Small intestine (tissue), 7 donors: ENCODE results near the gene CEP83. TPM values are rescaled to one million over a fixed set of nuclear protein-coding genes. Genes with fewer than 3 reads are reported as not detected.
"Not testable (repeated sequence)": the region's sequence is repeated elsewhere in the genome, so short reads cannot be mapped to it uniquely, and the experiment has no call there.

ENCODE experiments used
- DNase-seq, 2 donors: peaks; one replicate each; pipeline versions ENCODE4 v3.0.0 to v3.0.0-alpha.2; 2013
- FAIRE-seq: peaks from 2 replicates; lab custom pipeline; 2012; peaks lifted over from hg19 to GRCh38; lab: Jason Lieb, UNC
- H3K27ac ChIP-seq, 3 donors: one replicate each; pipeline ENCODE4 v1.5.1; 2013; ENCODE audit warnings: low read length in 2 of 3, mild to moderate bottlenecking in 2 of 3, control low read depth in 1 of 3, inconsistent platforms in 1 of 3, low read depth in 1 of 3, moderate library complexity in 1 of 3
- H3K27me3 ChIP-seq, 3 donors: one replicate each; pipeline ENCODE4 v1.6.1; 2013; ENCODE audit warnings: low read length in 3 of 3, inconsistent platforms in 1 of 3; ENCODE audit not compliant: control insufficient read depth in 3 of 3, insufficient read depth in 3 of 3
- H3K36me3 ChIP-seq, 3 donors: one replicate each; pipeline ENCODE4 v1.6.1; 2013; ENCODE audit warnings: low read length in 3 of 3, inconsistent platforms in 1 of 3, low read depth in 1 of 3, mild to moderate bottlenecking in 1 of 3, moderate library complexity in 1 of 3; ENCODE audit not compliant: control insufficient read depth in 3 of 3, insufficient read depth in 2 of 3
- H3K4me1 ChIP-seq, 3 donors: one replicate each; pipeline ENCODE4 v1.6.1; 2013; ENCODE audit warnings: low read length in 2 of 3, inconsistent platforms in 1 of 3, low read depth in 1 of 3, mild to moderate bottlenecking in 1 of 3, moderate library complexity in 1 of 3; ENCODE audit not compliant: control insufficient read depth in 3 of 3, insufficient read depth in 2 of 3
- H3K4me3 ChIP-seq, 3 donors: one replicate each; pipeline ENCODE4 v1.5.1; 2013; ENCODE audit warnings: low read length in 3 of 3, control low read depth in 1 of 3, inconsistent platforms in 1 of 3, low read depth in 1 of 3, mild to moderate bottlenecking in 1 of 3, moderate library complexity in 1 of 3
- H3K9me3 ChIP-seq, 2 donors: one replicate each; pipeline ENCODE4 v1.6.1; 2013; ENCODE audit warnings: low read depth in 1 of 2, low read length in 1 of 2; ENCODE audit not compliant: control insufficient read depth in 2 of 2, insufficient read depth in 1 of 2
- WGBS, 3 donors: extraction: QIAGEN DNeasy Blood & Tissue Kit; methylation state at CpG; one replicate each; pipeline ENCODE4 v1.1.7; 2013; 5-methylcytosine and 5-hydroxymethylcytosine counted together
- polyA plus RNA-seq, 4 donors: library from polyadenylated mRNA; stranded (reverse) in 3 of 4; unstranded in 1 of 4; fragments of 200-250 nt in 3 of 4; fragments of 120-200 nt in 1 of 4; gene quantifications; one replicate each; pipeline versions ENCODE4 v1.2.1 to v1.2.3, GENCODE V29; 2013
- donor health status: healthy with polysubstance abuse.
- donor health status: control.
- donor health status: control.
- donor health status: Bipolar disorder and iron deficiency.
- donor health status: healthy.

Gene CEP83
- polyA plus RNA-seq, 4 donors, result 3.8 to 17.3 (median 6.1) TPM

DNA sequence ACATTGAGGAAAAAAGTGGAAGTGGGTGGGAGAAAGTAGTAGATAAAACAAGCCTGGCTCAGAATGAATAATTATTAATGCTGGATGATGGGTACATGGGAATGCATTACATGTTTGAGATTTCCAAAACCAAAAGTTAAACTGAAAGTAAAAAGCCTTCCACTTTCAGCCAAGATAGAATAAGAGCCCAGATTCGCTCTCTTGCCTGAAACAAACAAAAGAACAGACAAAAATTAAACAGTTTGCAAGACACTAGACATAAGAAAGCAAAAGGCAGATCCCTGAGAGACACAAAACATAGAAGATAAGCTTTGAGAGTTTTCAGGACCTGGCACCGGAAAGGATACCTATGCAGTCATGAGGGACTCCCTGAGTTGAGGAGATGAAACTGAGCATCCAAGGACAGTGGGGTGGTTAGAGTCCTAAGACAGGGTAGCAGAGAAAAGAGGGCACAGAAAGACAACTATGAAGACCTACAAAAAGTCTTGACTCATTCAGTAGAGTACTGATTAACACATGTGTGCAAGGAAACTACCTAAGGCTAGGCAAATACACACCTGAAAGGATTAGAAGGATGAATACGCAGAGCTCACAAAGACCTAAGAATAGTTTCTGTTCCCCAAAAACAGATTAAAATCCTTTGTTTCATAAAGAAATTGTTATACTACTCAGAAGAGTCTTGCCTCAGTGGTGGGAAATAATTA, 54.1 kb downstream of the CEP83 start:
- no peak for FAIRE-seq
- H3K4me1 ChIP-seq, result no peaks in the 10 kb centered on the region
- peak in 1 of 2 donors; percentile 5 for DNase-seq
- peak overlapping the region in 1 of 3 donors; percentile 64 for H3K27ac ChIP-seq
- peaks cover 0 to 2% (median 0%) of the 10 kb centered on the region in 3 donors for H3K36me3 ChIP-seq
- H3K4me3 ChIP-seq, result no peak overlapping the region
- H3K27me3 ChIP-seq, result no peaks in the 10 kb centered on the region
- no peaks in the 10 kb centered on the region for H3K9me3 ChIP-seq
- WGBS, 3 donors, result 73 to 91% (median 83%) methylated on average over 3 of the region's 3 CpGs

DNA sequence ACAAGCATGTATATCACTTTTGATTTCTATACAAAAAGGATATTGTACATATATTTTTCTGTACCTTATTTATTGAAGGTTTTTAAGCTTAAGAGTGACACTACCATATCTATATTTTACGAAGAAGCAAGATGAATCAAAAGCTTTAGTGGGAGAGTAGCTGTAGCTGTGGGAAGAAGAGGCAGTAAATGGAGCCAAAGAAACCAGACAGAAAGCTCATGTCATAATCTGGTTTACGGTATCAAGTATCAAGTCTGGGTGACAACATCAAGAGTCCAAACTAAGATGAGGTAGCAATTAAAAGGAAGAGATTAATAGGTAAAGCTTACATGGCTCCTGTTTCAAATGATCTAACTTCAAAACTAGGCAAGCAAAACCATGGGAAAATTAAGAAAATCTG, 54.8 kb downstream of the CEP83 start:
- Histone ChIP-seq H3K27ac (no peak overlapping the region), H3K4me3 (no peak overlapping the region), H3K27me3 (no peaks in the 10 kb centered on the region), H3K9me3 (no peaks in the 10 kb centered on the region), H3K4me1 (no peaks in the 10 kb centered on the region), H3K36me3 (peaks cover 0 to 3% (median 2%) of the 10 kb centered on the region in 3 donors)
- FAIRE-seq, result no peak
- 82 to 95% (median 88%) methylated on average over 2 of the region's 2 CpGs for WGBS, 3 donors
- DNase-seq, result no peak

- peaks cover 2 to 6% (median 3%) of the 10 kb centered on the region in 3 donors for H3K36me3 ChIP-seq
- H3K27ac ChIP-seq, result no peak overlapping the region
- H3K9me3 ChIP-seq, result peaks cover 0 to 20% of the 10 kb centered on the region in 2 donors
- no peaks in the 10 kb centered on the region for H3K4me1 ChIP-seq
- no peaks in the 10 kb centered on the region for H3K27me3 ChIP-seq
- no peak for DNase-seq
- H3K4me3 ChIP-seq, result no peak overlapping the region
- FAIRE-seq, result no peak
- 90 to 98% (median 95%) methylated on average over 2 of the region's 2 CpGs for WGBS, 3 donors
Observed at GRCh38 chr12:94401326-94401725, 58.3 kb downstream of the CEP83 start.

GRCh38 chr12:94398685-94399084, 61.0 kb downstream of the CEP83 start:
- H3K4me3 ChIP-seq, H3K27ac ChIP-seq, H3K4me1 ChIP-seq, FAIRE-seq, DNase-seq, H3K36me3 ChIP-seq, H3K27me3 ChIP-seq: not testable (repeated sequence)
- H3K9me3 ChIP-seq, result peaks cover 0 to 23% of the 10 kb centered on the region in 2 donors
- 91 to 95% (median 94%) methylated on average over 5 of the region's 5 CpGs for WGBS, 3 donors

DNA sequence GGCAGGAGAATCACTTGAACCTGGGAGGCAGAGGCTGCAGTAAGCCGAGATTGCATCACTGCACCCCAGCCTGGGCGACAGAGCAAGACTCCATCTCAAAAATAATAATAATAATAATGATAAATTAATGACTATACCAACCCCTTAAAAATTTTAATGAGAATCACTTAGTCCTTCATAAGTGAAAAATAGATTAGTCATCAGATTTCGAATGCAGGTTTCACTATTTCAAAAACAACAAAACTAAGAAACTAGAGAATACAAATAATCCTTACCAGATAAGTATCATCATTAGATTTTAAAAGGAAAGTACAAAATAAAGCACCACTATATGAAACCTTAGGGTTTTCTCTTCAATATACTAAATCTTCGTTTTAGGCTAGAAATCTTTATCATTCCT, 62.3 kb downstream of the CEP83 start:
- H3K9me3 ChIP-seq, result peaks cover 0 to 23% of the 10 kb centered on the region in 2 donors
- H3K36me3 ChIP-seq, result peaks cover 2 to 6% (median 3%) of the 10 kb centered on the region in 3 donors
- H3K4me3 ChIP-seq, result no peak overlapping the region
- no peak overlapping the region for H3K27ac ChIP-seq
- no peak for FAIRE-seq
- H3K27me3 ChIP-seq, result no peaks in the 10 kb centered on the region
- H3K4me1 ChIP-seq, result no peaks in the 10 kb centered on the region
- WGBS, 3 donors, result 94 to 98% (median 97%) methylated on average over 4 of the region's 4 CpGs
- no peak for DNase-seq

- H3K9me3 ChIP-seq, result peaks cover 0 to 23% of the 10 kb centered on the region in 2 donors
- not testable (repeated sequence) for H3K4me3 ChIP-seq, H3K36me3 ChIP-seq, H3K4me1 ChIP-seq, H3K27ac ChIP-seq, FAIRE-seq, DNase-seq, H3K27me3 ChIP-seq
- WGBS, 3 donors, result 97 to 99% (median 97%) methylated on average over 4 of the region's 4 CpGs
Observed at GRCh38 chr12:94396014-94396413, 63.7 kb downstream of the CEP83 start.

DNA sequence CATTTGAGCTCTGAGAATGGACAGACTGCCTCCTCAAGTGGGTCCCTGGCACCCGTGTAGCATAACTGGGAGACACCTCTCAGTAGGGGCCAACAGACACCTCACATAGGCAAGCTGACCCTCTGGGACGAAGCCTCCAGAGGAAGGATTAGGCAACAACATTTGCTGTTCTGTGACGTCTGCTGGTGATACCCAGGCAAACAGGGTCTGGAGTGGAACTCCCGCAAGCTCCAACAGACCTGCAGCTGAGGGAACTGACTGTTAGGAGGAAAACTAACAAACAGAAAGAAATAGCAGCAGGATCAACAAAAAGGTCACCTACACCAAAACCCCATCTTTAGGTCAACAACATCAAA, 69.6 kb downstream of the CEP83 start:
- H3K36me3 ChIP-seq, result peaks cover 0 to 8% (median 0%) of the 10 kb centered on the region in 3 donors

DNA sequence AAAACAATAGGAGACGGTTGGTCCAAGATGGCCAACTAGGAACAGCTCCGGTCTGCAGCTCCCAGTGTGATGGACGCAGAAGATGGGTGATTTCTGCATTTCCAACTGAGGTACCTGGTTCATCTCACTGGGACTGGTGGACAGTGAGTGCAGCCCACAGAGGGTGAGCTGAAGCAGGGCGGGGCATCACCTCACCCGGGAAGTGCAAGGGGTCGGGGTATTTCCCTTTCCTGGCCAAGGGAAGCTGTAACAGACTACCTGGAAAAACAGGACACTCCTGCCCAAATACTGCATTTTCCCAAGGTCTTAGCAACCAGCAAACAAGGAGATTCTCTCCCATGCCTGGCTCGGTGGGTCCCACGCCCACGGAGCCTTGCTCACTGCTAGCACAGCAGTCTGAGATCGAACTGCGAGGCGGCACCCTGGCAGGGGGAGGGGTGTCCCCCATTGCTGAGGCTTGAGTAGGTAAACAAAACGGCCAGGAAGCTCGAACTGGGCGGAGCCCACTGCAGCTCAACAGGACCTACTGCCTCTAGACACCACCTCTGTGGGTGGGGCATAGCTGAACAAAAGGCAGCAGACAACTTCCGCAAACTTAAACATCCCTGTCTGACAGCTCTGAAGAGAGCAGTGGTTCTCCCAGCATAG, 70.1 kb downstream of the CEP83 start:
- not testable (repeated sequence) for H3K27me3 ChIP-seq, H3K4me3 ChIP-seq, DNase-seq, H3K27ac ChIP-seq, FAIRE-seq, H3K4me1 ChIP-seq
- peaks cover 0 to 23% of the 10 kb centered on the region in 2 donors for H3K9me3 ChIP-seq
- 90 to 96% (median 91%) methylated on average over 15 to 16 of the region's 16 CpGs for WGBS, 3 donors
- H3K36me3 ChIP-seq, result peaks cover 0 to 10% (median 0%) of the 10 kb centered on the region in 3 donors

More for the DNA sequence above, 69.6 kb downstream of the CEP83 start:
- DNase-seq (no peak), FAIRE-seq (no peak)
- Histone ChIP-seq H3K9me3 (peaks cover 0 to 20% of the 10 kb centered on the region in 2 donors), H3K4me1 (no peaks in the 10 kb centered on the region), H3K27ac (no peak overlapping the region), H3K4me3 (no peak overlapping the region), H3K27me3 (no peaks in the 10 kb centered on the region)
- WGBS, 3 donors, result 88 to 95% (median 95%) methylated on average over 4 of the region's 4 CpGs
